HG03469 (cell line): Measurements from ENCODE around the gene SOCS1.
"Not testable (repeated sequence)": the region's sequence is repeated elsewhere in the genome, so short reads cannot be mapped to it uniquely, and the experiment has no call there.

Experiments
- ATAC-seq: cut with Tn5 transposase; IDR thresholded peaks from one replicate; pipeline ENCODE4 v1.9.1; 2021; ENCODE audit warnings: mild to moderate bottlenecking, moderate library complexity, moderate number of reproducible peaks; ENCODE audit not compliant: unreplicated experiment

Gene SOCS1

GRCh38 chr16:11231367-11231970 lies 24.5 kb downstream of the SOCS1 start:
- ATAC-seq: no peak

- ATAC-seq: no peak
Measured at GRCh38 chr16:11229906-11230305, 26.1 kb downstream of the SOCS1 start.

- ATAC-seq: no peak
Measured at GRCh38 chr16:11229432-11229831, 26.6 kb downstream of the SOCS1 start.

GRCh38 chr16:11225677-11226549 lies 30.1 kb downstream of the SOCS1 start:
- no peak for ATAC-seq

GRCh38 chr16:11224894-11225676 lies 30.9 kb downstream of the SOCS1 start:
- peak; percentile 53 for ATAC-seq

GRCh38 chr16:11224096-11224893 lies 31.7 kb downstream of the SOCS1 start:
- ATAC-seq: no peak

- ATAC-seq: not testable (repeated sequence)
Measured at GRCh38 chr16:11220507-11220906, 35.5 kb downstream of the SOCS1 start.

- no peak for ATAC-seq
Measured at GRCh38 chr16:11219178-11219577, 36.8 kb downstream of the SOCS1 start.

- ATAC-seq: no peak
Measured at GRCh38 chr16:11218604-11218962, 37.4 kb downstream of the SOCS1 start.

- ATAC-seq: no peak
Measured at GRCh38 chr16:11217651-11218603, 38.1 kb downstream of the SOCS1 start.

- no peak for ATAC-seq
Measured at GRCh38 chr16:11215935-11216556, 40.0 kb downstream of the SOCS1 start.

- no peak for ATAC-seq
Measured at GRCh38 chr16:11213799-11214198, 42.2 kb downstream of the SOCS1 start.

- no peak for ATAC-seq
Measured at GRCh38 chr16:11213373-11213772, 42.6 kb downstream of the SOCS1 start.

- no peak for ATAC-seq
Measured at GRCh38 chr16:11212798-11213196, 43.2 kb downstream of the SOCS1 start.

- no peak for ATAC-seq
Measured at GRCh38 chr16:11211977-11212797, 43.8 kb downstream of the SOCS1 start.

GRCh38 chr16:11211061-11211976 lies 44.7 kb downstream of the SOCS1 start:
- ATAC-seq: no peak

- no peak for ATAC-seq
Measured at GRCh38 chr16:11210260-11210659, 45.7 kb downstream of the SOCS1 start.
